WTC11 (cell line): ENCODE results near the gene NRSN1.

Experiments
- CREB1 ChIP-seq: sonication (generic); formaldehyde crosslinking; IDR thresholded peaks from 2 replicates; pipeline ENCODE4 v1.8.0; 2023; ENCODE audit warnings: mild to moderate bottlenecking, missing genetic modification reagents
- CREM ChIP-seq: sonication (generic); formaldehyde crosslinking; IDR thresholded peaks from 2 replicates; pipeline ENCODE4 v1.8.1; 2022; ENCODE audit warnings: mild to moderate bottlenecking, missing genetic modification reagents, moderate library complexity
- FOXK1 ChIP-seq: sonication (generic); formaldehyde crosslinking; IDR thresholded peaks from 2 replicates; pipeline ENCODE4 v1.8.0; 2022; ENCODE audit warnings: mild to moderate bottlenecking, moderate library complexity, missing genetic modification reagents
- JUN ChIP-seq: sonication (generic); formaldehyde crosslinking; IDR thresholded peaks from 2 replicates; pipeline ENCODE4 v1.8.0; 2023; ENCODE audit warnings: mild to moderate bottlenecking, missing genetic modification reagents
- RORB ChIP-seq: fragments of 250-450 bp; sonication (Bioruptor Pico); IDR thresholded peaks from 2 replicates; pipeline ENCODE4 v1.9.0; 2021; ENCODE audit warnings: mild to moderate bottlenecking
- SP1 ChIP-seq: sonication (generic); formaldehyde crosslinking; conservative IDR thresholded peaks from 2 replicates; pipeline ENCODE4 v1.8.1; 2022; ENCODE audit warnings: missing genetic modification reagents
- ZBTB21 ChIP-seq: sonication (generic); formaldehyde crosslinking; IDR thresholded peaks from 2 replicates; pipeline ENCODE4 v1.8.1; 2023; ENCODE audit warnings: mild to moderate bottlenecking, missing genetic modification reagents, borderline replicate concordance
- TF ChIP-seq, protein P1 (sequence below): fragments of 200-600 bp; IDR thresholded peaks from 2 replicates; pipeline ENCODE4 v1.8.0; 2022; ENCODE audit warnings: antibody characterized with exemption
- TF ChIP-seq, protein P2 (sequence below): sonication (generic); formaldehyde crosslinking; IDR thresholded peaks from 2 replicates; pipeline ENCODE4 v1.8.0; 2022; ENCODE audit warnings: mild to moderate bottlenecking, missing genetic modification reagents
- TF ChIP-seq, protein P3 (sequence below): sonication (generic); formaldehyde crosslinking; IDR thresholded peaks from 2 replicates; pipeline ENCODE4 v1.8.1; 2023; ENCODE audit warnings: mild to moderate bottlenecking, missing genetic modification reagents, moderate library complexity
- TF ChIP-seq, protein P4 (sequence below): fragments of 250-450 bp; sonication (Bioruptor Pico); IDR thresholded peaks from 2 replicates; pipeline ENCODE4 v1.8.0; 2021; ENCODE audit warnings: mild to moderate bottlenecking
- TF ChIP-seq, protein P5 (sequence below): sonication (generic); formaldehyde crosslinking; IDR thresholded peaks from 2 replicates; pipeline ENCODE4 v1.8.0; 2022; ENCODE audit warnings: mild to moderate bottlenecking, missing genetic modification reagents
- TF ChIP-seq, protein P6 (sequence below): sonication (generic); formaldehyde crosslinking; IDR thresholded peaks from 2 replicates; pipeline ENCODE4 v1.8.0; 2022; ENCODE audit warnings: mild to moderate bottlenecking, missing genetic modification reagents

DNA sequence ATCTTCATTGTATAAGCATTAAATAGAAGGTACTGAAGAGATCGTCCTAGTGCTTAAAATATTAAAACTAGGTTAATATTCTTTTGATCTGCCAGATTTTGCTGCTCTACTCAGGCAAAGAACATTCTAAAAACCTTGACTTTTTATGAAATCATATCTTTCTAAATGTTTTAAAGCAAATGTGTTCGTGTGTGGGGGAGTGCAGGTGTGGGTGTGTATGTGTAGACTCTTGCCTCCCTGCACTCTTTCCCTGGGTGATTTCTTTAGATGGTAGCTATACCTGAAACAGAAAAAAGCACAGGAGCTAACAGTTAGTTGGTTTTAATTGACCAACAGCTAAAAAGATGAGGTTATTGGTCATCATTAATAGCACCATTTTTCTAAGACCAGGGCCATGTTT, 5.7 kb downstream of the NRSN1 start:
- TF ChIP-seq, protein P1, sequence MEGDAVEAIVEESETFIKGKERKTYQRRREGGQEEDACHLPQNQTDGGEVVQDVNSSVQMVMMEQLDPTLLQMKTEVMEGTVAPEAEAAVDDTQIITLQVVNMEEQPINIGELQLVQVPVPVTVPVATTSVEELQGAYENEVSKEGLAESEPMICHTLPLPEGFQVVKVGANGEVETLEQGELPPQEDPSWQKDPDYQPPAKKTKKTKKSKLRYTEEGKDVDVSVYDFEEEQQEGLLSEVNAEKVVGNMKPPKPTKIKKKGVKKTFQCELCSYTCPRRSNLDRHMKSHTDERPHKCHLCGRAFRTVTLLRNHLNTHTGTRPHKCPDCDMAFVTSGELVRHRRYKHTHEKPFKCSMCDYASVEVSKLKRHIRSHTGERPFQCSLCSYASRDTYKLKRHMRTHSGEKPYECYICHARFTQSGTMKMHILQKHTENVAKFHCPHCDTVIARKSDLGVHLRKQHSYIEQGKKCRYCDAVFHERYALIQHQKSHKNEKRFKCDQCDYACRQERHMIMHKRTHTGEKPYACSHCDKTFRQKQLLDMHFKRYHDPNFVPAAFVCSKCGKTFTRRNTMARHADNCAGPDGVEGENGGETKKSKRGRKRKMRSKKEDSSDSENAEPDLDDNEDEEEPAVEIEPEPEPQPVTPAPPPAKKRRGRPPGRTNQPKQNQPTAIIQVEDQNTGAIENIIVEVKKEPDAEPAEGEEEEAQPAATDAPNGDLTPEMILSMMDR, result no peak
- TF ChIP-seq, protein P2, sequence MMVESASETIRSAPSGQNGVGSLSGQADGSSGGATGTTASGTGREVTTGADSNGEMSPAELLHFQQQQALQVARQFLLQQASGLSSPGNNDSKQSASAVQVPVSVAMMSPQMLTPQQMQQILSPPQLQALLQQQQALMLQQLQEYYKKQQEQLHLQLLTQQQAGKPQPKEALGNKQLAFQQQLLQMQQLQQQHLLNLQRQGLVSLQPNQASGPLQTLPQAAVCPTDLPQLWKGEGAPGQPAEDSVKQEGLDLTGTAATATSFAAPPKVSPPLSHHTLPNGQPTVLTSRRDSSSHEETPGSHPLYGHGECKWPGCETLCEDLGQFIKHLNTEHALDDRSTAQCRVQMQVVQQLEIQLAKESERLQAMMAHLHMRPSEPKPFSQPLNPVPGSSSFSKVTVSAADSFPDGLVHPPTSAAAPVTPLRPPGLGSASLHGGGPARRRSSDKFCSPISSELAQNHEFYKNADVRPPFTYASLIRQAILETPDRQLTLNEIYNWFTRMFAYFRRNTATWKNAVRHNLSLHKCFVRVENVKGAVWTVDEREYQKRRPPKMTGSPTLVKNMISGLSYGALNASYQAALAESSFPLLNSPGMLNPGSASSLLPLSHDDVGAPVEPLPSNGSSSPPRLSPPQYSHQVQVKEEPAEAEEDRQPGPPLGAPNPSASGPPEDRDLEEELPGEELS, result no peak
- TF ChIP-seq, protein P3, sequence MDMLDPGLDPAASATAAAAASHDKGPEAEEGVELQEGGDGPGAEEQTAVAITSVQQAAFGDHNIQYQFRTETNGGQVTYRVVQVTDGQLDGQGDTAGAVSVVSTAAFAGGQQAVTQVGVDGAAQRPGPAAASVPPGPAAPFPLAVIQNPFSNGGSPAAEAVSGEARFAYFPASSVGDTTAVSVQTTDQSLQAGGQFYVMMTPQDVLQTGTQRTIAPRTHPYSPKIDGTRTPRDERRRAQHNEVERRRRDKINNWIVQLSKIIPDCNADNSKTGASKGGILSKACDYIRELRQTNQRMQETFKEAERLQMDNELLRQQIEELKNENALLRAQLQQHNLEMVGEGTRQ, result no peak
- TF ChIP-seq CREM (CRISPR knock-in tag) (no peak), SP1 (CRISPR knock-in tag) (no peak), JUN (CRISPR knock-in tag) (no peak), RORB (CRISPR knock-in tag) (no peak), FOXK1 (CRISPR knock-in tag) (no peak), ZBTB21 (CRISPR knock-in tag) (no peak), CREB1 (CRISPR knock-in tag) (no peak)
- TF ChIP-seq, protein P4, sequence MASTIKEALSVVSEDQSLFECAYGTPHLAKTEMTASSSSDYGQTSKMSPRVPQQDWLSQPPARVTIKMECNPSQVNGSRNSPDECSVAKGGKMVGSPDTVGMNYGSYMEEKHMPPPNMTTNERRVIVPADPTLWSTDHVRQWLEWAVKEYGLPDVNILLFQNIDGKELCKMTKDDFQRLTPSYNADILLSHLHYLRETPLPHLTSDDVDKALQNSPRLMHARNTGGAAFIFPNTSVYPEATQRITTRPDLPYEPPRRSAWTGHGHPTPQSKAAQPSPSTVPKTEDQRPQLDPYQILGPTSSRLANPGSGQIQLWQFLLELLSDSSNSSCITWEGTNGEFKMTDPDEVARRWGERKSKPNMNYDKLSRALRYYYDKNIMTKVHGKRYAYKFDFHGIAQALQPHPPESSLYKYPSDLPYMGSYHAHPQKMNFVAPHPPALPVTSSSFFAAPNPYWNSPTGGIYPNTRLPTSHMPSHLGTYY (CRISPR knock-in tag), result no peak
- TF ChIP-seq, protein P5, sequence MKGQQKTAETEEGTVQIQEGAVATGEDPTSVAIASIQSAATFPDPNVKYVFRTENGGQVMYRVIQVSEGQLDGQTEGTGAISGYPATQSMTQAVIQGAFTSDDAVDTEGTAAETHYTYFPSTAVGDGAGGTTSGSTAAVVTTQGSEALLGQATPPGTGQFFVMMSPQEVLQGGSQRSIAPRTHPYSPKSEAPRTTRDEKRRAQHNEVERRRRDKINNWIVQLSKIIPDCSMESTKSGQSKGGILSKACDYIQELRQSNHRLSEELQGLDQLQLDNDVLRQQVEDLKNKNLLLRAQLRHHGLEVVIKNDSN (CRISPR knock-in tag), result no peak
- TF ChIP-seq, protein P6, sequence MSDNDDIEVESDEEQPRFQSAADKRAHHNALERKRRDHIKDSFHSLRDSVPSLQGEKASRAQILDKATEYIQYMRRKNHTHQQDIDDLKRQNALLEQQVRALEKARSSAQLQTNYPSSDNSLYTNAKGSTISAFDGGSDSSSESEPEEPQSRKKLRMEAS (CRISPR knock-in tag), result no peak
